Esophagus muscularis mucosa (tissue), 4 donors: ENCODE measurements around the gene TMEM9. TPM values are rescaled to one million over a fixed set of nuclear protein-coding genes. Genes with fewer than 3 reads are reported as not detected.

Source experiments
- DNase-seq: peaks from one replicate; pipeline ENCODE4 v3.0.0-alpha.2; 2017; ENCODE audit errors: extremely low spot score
- H3K27ac ChIP-seq, 4 donors: fragments of 200-600 bp; sonication (generic); replicated peaks in 1 of 4; 1 replicate in 3 of 4; 2 replicates in 1 of 4; pipeline ENCODE4 v1.5.1; 2016 to 2019; ENCODE audit warnings: mild to moderate bottlenecking in 1 of 4
- H3K27me3 ChIP-seq, 4 donors: fragments of 200-600 bp; sonication (generic); one replicate each; pipeline versions ENCODE4 v1.5.1 to v1.6.0; 2016 to 2019
- H3K36me3 ChIP-seq, 4 donors: fragments of 200-600 bp; sonication (generic); one replicate each; pipeline ENCODE4 v1.5.1; 2016 to 2019
- H3K4me1 ChIP-seq, 4 donors: fragments of 200-600 bp; sonication (generic); one replicate each; pipeline ENCODE4 v1.5.1; 2016 to 2019
- H3K4me3 ChIP-seq, 4 donors: fragments of 200-600 bp; sonication (generic); 1 replicate in 2 of 4; 2 replicates in 2 of 4; pipeline ENCODE4 v1.5.1; 2016 to 2019; ENCODE audit warnings: mild to moderate bottlenecking in 4 of 4, moderate library complexity in 1 of 4
- H3K9me3 ChIP-seq, 4 donors: fragments of 200-600 bp; sonication (generic); 1 replicate in 3 of 4; 2 replicates in 1 of 4; pipeline ENCODE4 v1.5.1; 2016 to 2019
- EP300 ChIP-seq: sonication (generic); formaldehyde crosslinking; IDR thresholded peaks from one replicate; pipeline ENCODE4 v1.6.1; 2017; ENCODE audit warnings: antibody characterized with exemption
- POLR2A ChIP-seq: fragments of 450-650 bp; IDR thresholded peaks from one replicate; pipeline ENCODE4 v1.6.1; 2017; ENCODE audit warnings: antibody characterized with exemption, moderate library complexity, mild to moderate bottlenecking, low read depth
- POLR2AphosphoS5 ChIP-seq, 2 donors: sonication (generic); formaldehyde crosslinking; IDR thresholded peaks; one replicate each; pipeline ENCODE4 v1.6.1; 2017; ENCODE audit warnings: antibody characterized with exemption in 2 of 2
- WGBS: methylation state at CpG from one replicate; pipeline ENCODE4 v1.1.5; 2018; 5-methylcytosine and 5-hydroxymethylcytosine counted together
- intact Hi-C: fragments of 100-400 bp; cut with DNase I; formaldehyde crosslinking; loops from one replicate; pipeline ENCODE4 v1.15.1; 2023
- total RNA-seq, 4 donors: library from RNA; depleted of rRNA; stranded (reverse); fragments of >200 nt; gene quantifications; one replicate each; pipeline versions ENCODE4 v1.1.0 to v1.2.1, GENCODE V29; 2016
- TF ChIP-seq, protein P1 (sequence below), 3 experiments: fragments of 200-600 bp in 2 of 3; fragments of 450-650 bp in 1 of 3; sonication (generic) in 2 of 3; IDR thresholded peaks; one replicate each; pipeline ENCODE4 v1.5.1; 2017 to 2019; ENCODE audit warnings: antibody characterized with exemption in 3 of 3, mild to moderate bottlenecking in 2 of 3, moderate library complexity in 1 of 3

The TMEM9 gene
- total RNA-seq, 4 donors from 2014 or later, result 40.1 to 56.1 (median 49.5) TPM

GRCh38 chr1:201128476-201128875, 25.8 kb downstream of the TMEM9 start:
- intact Hi-C loops, result no loop called here
- DNase-seq, result no peak
- 93% methylated on average over 9 of the region's 9 CpGs for WGBS
- Histone ChIP-seq H3K4me3 (no peak overlapping the region), H3K36me3 (no peaks in the 10 kb centered on the region), H3K27ac (no peak overlapping the region), H3K4me1 (peaks cover 0 to 12% (median 11%) of the 10 kb centered on the region in 4 donors), H3K27me3 (peaks cover 0 to 2% (median 0%) of the 10 kb centered on the region in 4 donors), H3K9me3 (no peaks in the 10 kb centered on the region)
- TF ChIP-seq, protein P1, sequence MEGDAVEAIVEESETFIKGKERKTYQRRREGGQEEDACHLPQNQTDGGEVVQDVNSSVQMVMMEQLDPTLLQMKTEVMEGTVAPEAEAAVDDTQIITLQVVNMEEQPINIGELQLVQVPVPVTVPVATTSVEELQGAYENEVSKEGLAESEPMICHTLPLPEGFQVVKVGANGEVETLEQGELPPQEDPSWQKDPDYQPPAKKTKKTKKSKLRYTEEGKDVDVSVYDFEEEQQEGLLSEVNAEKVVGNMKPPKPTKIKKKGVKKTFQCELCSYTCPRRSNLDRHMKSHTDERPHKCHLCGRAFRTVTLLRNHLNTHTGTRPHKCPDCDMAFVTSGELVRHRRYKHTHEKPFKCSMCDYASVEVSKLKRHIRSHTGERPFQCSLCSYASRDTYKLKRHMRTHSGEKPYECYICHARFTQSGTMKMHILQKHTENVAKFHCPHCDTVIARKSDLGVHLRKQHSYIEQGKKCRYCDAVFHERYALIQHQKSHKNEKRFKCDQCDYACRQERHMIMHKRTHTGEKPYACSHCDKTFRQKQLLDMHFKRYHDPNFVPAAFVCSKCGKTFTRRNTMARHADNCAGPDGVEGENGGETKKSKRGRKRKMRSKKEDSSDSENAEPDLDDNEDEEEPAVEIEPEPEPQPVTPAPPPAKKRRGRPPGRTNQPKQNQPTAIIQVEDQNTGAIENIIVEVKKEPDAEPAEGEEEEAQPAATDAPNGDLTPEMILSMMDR (IDR thresholded peaks at IDR 0.05), result no peak

GRCh38 chr1:201127755-201128455, 26.4 kb downstream of the TMEM9 start:
- Histone ChIP-seq H3K4me1 (peaks cover 0 to 12% (median 11%) of the 10 kb centered on the region in 4 donors), H3K9me3 (no peaks in the 10 kb centered on the region), H3K36me3 (no peaks in the 10 kb centered on the region), H3K27ac (no peak overlapping the region), H3K27me3 (peaks cover 0 to 8% (median 0%) of the 10 kb centered on the region in 4 donors), H3K4me3 (no peak overlapping the region)
- TF ChIP-seq EP300, result no peak
- TF ChIP-seq POLR2A, result no peak
- no peak for TF ChIP-seq POLR2AphosphoS5 (IDR thresholded peaks at IDR 0.05)
- TF ChIP-seq, protein P1 (IDR thresholded peaks at IDR 0.05), result no peak
- WGBS, result 96% methylated on average over 13 of the region's 17 CpGs
- no peak for DNase-seq
- intact Hi-C loops, result no loop called here

DNA sequence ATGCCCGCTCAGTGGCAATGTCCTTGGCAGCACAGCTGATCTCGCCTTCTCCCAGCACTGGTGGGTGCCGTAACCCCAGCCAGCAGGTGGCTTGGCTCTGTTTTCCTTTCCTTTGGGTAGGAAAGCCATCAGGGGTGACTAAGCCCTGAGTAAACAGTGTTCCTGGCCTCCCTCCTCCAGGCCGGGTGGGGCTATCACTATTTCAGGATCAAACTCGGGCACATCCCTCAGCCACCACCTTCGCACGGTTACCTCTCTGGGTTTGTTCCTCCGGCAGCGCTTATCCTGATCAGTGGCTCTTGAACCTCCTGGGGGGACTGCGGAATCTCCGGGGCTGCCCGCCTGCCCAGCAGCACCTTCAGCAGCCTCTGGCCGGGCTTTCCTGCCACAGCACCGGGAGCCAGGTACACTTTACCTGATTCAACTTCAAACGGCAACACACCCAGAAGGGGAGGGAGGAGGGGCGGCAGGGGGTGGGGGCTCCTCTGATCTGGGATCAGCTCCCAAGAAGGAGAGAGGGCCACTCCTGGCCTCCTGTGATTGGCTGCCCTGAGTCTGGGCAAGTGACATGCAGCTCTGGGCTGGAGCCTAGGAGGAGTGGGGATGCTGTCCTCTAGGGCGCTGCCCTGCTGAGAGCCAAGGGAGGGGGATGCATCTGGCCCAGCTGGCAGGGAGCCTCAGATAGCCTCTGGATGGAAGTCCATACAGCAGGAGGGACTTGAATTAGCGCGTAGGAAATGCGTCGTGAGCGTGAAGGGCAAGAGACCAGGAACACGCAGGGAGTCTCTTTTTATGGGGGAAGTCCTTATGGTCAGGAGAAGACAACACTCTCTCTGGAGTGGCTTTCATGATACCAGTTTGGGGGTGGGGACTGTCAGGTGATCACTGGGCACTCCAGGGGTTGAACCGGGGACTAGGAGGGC, 27.2 kb downstream of the TMEM9 start, which contains the start of gene ASCL5:
TSS of gene ASCL5 (minus strand) at position 353 of the 923 bp plus-strand sequence. CDS start 11,812 bp downstream, outside the sequence.
- intact Hi-C loops, result no loop called here
- DNase-seq, result no peak
- Histone ChIP-seq H3K4me3 (no peak within 1 kb of the TSS), H3K9me3 (no peaks in the 10 kb centered on the region), H3K36me3 (no peaks in the 10 kb centered on the region), H3K27me3 (peaks cover 0 to 16% (median 0%) of the 10 kb centered on the region in 4 donors), H3K4me1 (peaks cover 0 to 12% (median 11%) of the 10 kb centered on the region in 4 donors), H3K27ac (no peak within 1 kb of the TSS)
- TF ChIP-seq POLR2A (no peak), EP300 (no peak)
- TF ChIP-seq, protein P1 (IDR thresholded peaks at IDR 0.05), result no peak
- 84% methylated on average over 14 of the region's 24 CpGs for WGBS

GRCh38 chr1:201126463-201126831, 27.8 kb downstream of the TMEM9 start:
- peaks cover 0 to 23% (median 0%) of the 10 kb centered on the region in 4 donors for H3K27me3 ChIP-seq
- WGBS, result 82% methylated on average over 1 of the region's 3 CpGs
- H3K9me3 ChIP-seq, result no peaks in the 10 kb centered on the region
- intact Hi-C loops, result no loop called here
- TF ChIP-seq, protein P1 (IDR thresholded peaks at IDR 0.05), result no peak
- no peak for TF ChIP-seq POLR2AphosphoS5 (IDR thresholded peaks at IDR 0.05)
- no peak for TF ChIP-seq EP300
- TF ChIP-seq POLR2A, result no peak
- no peak overlapping the region for H3K4me3 ChIP-seq
- H3K4me1 ChIP-seq, result peaks cover 0 to 12% (median 11%) of the 10 kb centered on the region in 4 donors
- no peak for DNase-seq
- H3K27ac ChIP-seq, result no peak overlapping the region
- no peaks in the 10 kb centered on the region for H3K36me3 ChIP-seq
